GM12865 (cell line): ENCODE results near the gene PANX2.

Source experiments
- DNase-seq: peaks from one replicate; pipeline ENCODE4 v3.0.0; 2010; ENCODE audit warnings: low read depth
- H3K4me3 ChIP-seq: 2 replicates; pipeline ENCODE4 v1.5.1; 2011; ENCODE audit warnings: mild to moderate bottlenecking, low read depth, low read length, control low read depth
- CTCF ChIP-seq: IDR thresholded peaks from 2 replicates; pipeline ENCODE4 v1.5.1; 2011; ENCODE audit warnings: low read length, control low read depth, low read depth, inconsistent platforms; ENCODE audit not compliant: insufficient read depth; ENCODE audit errors: missing control alignments

PANX2 gene, protein sequence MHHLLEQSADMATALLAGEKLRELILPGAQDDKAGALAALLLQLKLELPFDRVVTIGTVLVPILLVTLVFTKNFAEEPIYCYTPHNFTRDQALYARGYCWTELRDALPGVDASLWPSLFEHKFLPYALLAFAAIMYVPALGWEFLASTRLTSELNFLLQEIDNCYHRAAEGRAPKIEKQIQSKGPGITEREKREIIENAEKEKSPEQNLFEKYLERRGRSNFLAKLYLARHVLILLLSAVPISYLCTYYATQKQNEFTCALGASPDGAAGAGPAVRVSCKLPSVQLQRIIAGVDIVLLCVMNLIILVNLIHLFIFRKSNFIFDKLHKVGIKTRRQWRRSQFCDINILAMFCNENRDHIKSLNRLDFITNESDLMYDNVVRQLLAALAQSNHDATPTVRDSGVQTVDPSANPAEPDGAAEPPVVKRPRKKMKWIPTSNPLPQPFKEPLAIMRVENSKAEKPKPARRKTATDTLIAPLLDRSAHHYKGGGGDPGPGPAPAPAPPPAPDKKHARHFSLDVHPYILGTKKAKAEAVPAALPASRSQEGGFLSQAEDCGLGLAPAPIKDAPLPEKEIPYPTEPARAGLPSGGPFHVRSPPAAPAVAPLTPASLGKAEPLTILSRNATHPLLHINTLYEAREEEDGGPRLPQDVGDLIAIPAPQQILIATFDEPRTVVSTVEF

GRCh38 chr22:50170453-50171318 lies at the start of gene PANX2:
TSS of gene PANX2 (plus strand) at chr22:50170731. CDS start at chr22:50170731, 0 bp downstream.
- TF ChIP-seq CTCF: no peak
- H3K4me3 ChIP-seq: peak within 1 kb of the TSS; percentile 32; the same call in 1 of the 2 replicates
- no peak for DNase-seq

DNA sequence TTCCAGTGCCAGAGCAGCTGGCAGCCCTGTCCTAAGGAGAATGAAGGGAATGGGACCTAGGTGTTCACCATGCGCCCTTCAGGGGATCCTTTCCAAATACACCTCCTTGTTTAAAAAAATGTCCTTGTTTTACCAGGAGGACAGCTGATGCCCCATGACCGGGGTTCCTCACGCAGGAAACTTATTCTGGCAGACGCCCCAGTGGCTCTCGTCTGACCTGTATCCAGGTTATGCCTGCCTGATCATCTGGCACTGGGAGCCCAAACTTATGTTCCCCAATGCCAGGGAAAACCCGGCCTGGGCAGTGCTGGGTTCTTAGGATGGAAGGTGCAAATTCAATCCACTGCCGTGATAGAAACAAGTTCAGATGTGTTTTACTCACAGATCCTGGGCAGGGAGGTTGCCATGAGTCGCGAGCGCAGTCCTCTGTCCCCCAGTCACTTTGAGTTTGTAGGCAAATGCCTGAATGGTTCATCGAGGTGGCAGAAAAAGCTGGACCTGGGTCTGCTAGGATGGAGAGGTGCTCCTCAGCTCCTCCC lies 49.3 kb upstream of the PANX2 start:
- no peak overlapping the region for H3K4me3 ChIP-seq
- DNase-seq: no peak
- no peak for TF ChIP-seq CTCF

GRCh38 chr22:50123119-50123518 lies 47.4 kb upstream of the PANX2 start:
- no peak for DNase-seq
- no peak for TF ChIP-seq CTCF
- H3K4me3 ChIP-seq: no peak overlapping the region

- no peak overlapping the region for H3K4me3 ChIP-seq
- TF ChIP-seq CTCF: no peak
- no peak for DNase-seq
Measured at GRCh38 chr22:50125029-50125428, 45.5 kb upstream of the PANX2 start.

GRCh38 chr22:50129121-50129736 lies 41.3 kb upstream of the PANX2 start:
- no peak for TF ChIP-seq CTCF
- H3K4me3 ChIP-seq: no peak overlapping the region
- no peak for DNase-seq

DNA sequence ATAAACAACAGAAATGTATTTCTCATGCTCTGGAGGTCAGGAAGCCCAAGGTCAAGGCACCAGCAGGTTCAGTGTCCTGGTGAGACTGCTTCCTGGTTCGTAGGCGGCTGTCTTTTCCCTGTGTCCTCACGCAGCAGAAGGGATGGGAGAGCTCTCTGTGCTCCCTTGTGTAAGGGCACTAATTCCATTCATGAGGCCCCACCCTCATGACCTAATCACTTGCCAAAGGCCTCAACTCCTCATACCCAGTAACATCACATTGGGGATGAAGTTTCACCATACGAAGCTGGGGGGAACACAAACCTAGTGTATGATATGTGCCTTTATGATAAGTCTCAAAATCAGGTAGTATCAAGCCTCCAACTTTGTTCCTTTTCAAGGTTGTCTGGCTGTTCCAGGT lies 38.6 kb upstream of the PANX2 start:
- no peak for TF ChIP-seq CTCF
- H3K4me3 ChIP-seq: no peak overlapping the region
- DNase-seq: no peak
